Liver (tissue), 9 donors: ENCODE data around the gene PSMD5. TPM values are rescaled to one million over a fixed set of nuclear protein-coding genes. Genes with fewer than 3 reads are reported as not detected.

Experiments
- DNase-seq: peaks from one replicate; pipeline ENCODE4 v3.0.0-alpha.2; 2017; ENCODE audit warnings: low spot score
- H3K27ac ChIP-seq, 2 donors: one replicate each; pipeline ENCODE4 v1.7.0; 2013; ENCODE audit warnings: inconsistent platforms in 2 of 2, low read length in 2 of 2, control low read depth in 1 of 2, low read depth in 1 of 2, mild to moderate bottlenecking in 1 of 2
- H3K27me3 ChIP-seq, 4 donors: one replicate each; pipeline versions ENCODE4 v1.6.1 to v1.7.0; 2013; ENCODE audit warnings: low read length in 3 of 4, inconsistent platforms in 1 of 4, mild to moderate bottlenecking in 1 of 4, moderate library complexity in 1 of 4; ENCODE audit not compliant: control insufficient read depth in 4 of 4, insufficient read depth in 4 of 4
- H3K36me3 ChIP-seq, 4 donors: one replicate each; pipeline versions ENCODE4 v1.6.1 to v1.7.0; 2013; ENCODE audit warnings: low read length in 3 of 4, mild to moderate bottlenecking in 3 of 4, low read depth in 1 of 4, moderate library complexity in 1 of 4; ENCODE audit not compliant: control insufficient read depth in 4 of 4, insufficient read depth in 3 of 4
- H3K4me1 ChIP-seq, 4 donors: one replicate each; pipeline versions ENCODE4 v1.6.1 to v1.7.0; 2013; ENCODE audit warnings: low read length in 3 of 4, mild to moderate bottlenecking in 3 of 4, moderate library complexity in 1 of 4; ENCODE audit not compliant: control insufficient read depth in 4 of 4, insufficient read depth in 4 of 4
- H3K4me3 ChIP-seq, 3 donors: one replicate each; pipeline versions ENCODE4 v1.6.1 to v1.7.0; 2013; ENCODE audit warnings: low read length in 3 of 3, control low read depth in 1 of 3, low read depth in 1 of 3, mild to moderate bottlenecking in 1 of 3
- H3K9ac ChIP-seq, 2 donors: one replicate each; pipeline ENCODE4 v1.7.0; 2013; ENCODE audit warnings: low read length in 2 of 2, mild to moderate bottlenecking in 2 of 2, moderate library complexity in 2 of 2, control low read depth in 1 of 2, low read depth in 1 of 2
- H3K9me3 ChIP-seq, 4 donors: one replicate each; pipeline versions ENCODE4 v1.6.1 to v1.7.0; 2013; ENCODE audit warnings: low read length in 3 of 4; ENCODE audit not compliant: control insufficient read depth in 4 of 4
- EGR1 ChIP-seq, 2 donors: IDR thresholded peaks; 2 replicates each; pipeline ENCODE4 v1.6.1; 2016 to 2018; ENCODE audit warnings: antibody characterized with exemption in 2 of 2, low read depth in 2 of 2
- FOXA1 ChIP-seq: IDR thresholded peaks from 2 replicates; pipeline ENCODE4 v1.6.1; 2016; ENCODE audit warnings: antibody characterized with exemption
- FOXA2 ChIP-seq: IDR thresholded peaks from 2 replicates; pipeline ENCODE4 v1.6.1; 2016; ENCODE audit warnings: antibody characterized with exemption
- GABPA ChIP-seq, 2 donors: IDR thresholded peaks in 1 of 2; conservative IDR thresholded peaks in 1 of 2; 2 replicates each; pipeline ENCODE4 v1.6.1; 2016; ENCODE audit warnings: antibody characterized with exemption in 2 of 2, mild to moderate bottlenecking in 1 of 2, moderate library complexity in 1 of 2
- HNF4A ChIP-seq, 2 donors: conservative IDR thresholded peaks; 2 replicates each; pipeline ENCODE4 v1.6.1; 2016; ENCODE audit warnings: antibody characterized with exemption in 2 of 2, mild to moderate bottlenecking in 2 of 2
- HNF4G ChIP-seq: IDR thresholded peaks from 2 replicates; pipeline ENCODE4 v1.6.1; 2016; ENCODE audit warnings: antibody characterized with exemption
- NR2F2 ChIP-seq: IDR thresholded peaks from 2 replicates; pipeline ENCODE4 v1.6.1; 2016; ENCODE audit warnings: antibody characterized with exemption
- RAD21 ChIP-seq, 2 donors: IDR thresholded peaks; 2 replicates each; pipeline ENCODE4 v1.6.1; 2016; ENCODE audit warnings: antibody characterized with exemption in 2 of 2, mild to moderate bottlenecking in 2 of 2
- RXRA ChIP-seq, 2 donors: IDR thresholded peaks; 2 replicates each; pipeline ENCODE4 v1.6.1; 2017 to 2018; ENCODE audit warnings: antibody characterized with exemption in 2 of 2, mild to moderate bottlenecking in 1 of 2
- SP1 ChIP-seq: IDR thresholded peaks from 2 replicates; pipeline ENCODE4 v1.6.1; 2018; ENCODE audit warnings: antibody characterized with exemption, mild to moderate bottlenecking
- TAF1 ChIP-seq: conservative IDR thresholded peaks from 2 replicates; pipeline ENCODE4 v1.6.1; 2016; ENCODE audit warnings: antibody characterized with exemption, mild to moderate bottlenecking
- YY1 ChIP-seq: IDR thresholded peaks from 2 replicates; pipeline ENCODE4 v1.6.1; 2016; ENCODE audit warnings: antibody characterized with exemption, mild to moderate bottlenecking
- WGBS: extraction: QIAGEN DNeasy Blood & Tissue Kit; methylation state at CpG from one replicate; pipeline ENCODE4 v1.1.7; 2013; 5-methylcytosine and 5-hydroxymethylcytosine counted together
- polyA plus RNA-seq, 2 donors: library from polyadenylated mRNA; stranded (reverse) in 1 of 2; unstranded in 1 of 2; fragments of 200-250 nt in 1 of 2; fragments of >200 nt in 1 of 2; fragmentation: Nextera tagmentation in 1 of 2; extraction: Ambion mirVana in 1 of 2; gene quantifications; one replicate each; pipeline versions ENCODE4 v1.2.1 to v1.2.3, GENCODE V29; 2013 to 2015
- total RNA-seq, 2 donors: library from RNA; depleted of rRNA; stranded (reverse); fragments of >200 nt; gene quantifications; one replicate each; pipeline ENCODE4 v1.2.3, GENCODE V29; 2014
- TF ChIP-seq, protein P1 (sequence below): fragments of 150-350 bp; IDR thresholded peaks from 2 replicates; pipeline ENCODE4 v1.5.1; 2017; ENCODE audit warnings: improper control_type of control experiment, low read depth, low read length; ENCODE audit not compliant: missing input control
- TF ChIP-seq, protein P2 (sequence below): IDR thresholded peaks from 2 replicates; pipeline ENCODE4 v1.6.1; 2016; ENCODE audit warnings: antibody characterized with exemption, mild to moderate bottlenecking
- TF ChIP-seq, protein P3 (sequence below): IDR thresholded peaks from 2 replicates; pipeline ENCODE4 v1.6.1; 2016; ENCODE audit warnings: antibody characterized with exemption
- TF ChIP-seq, protein P4 (sequence below): IDR thresholded peaks from 2 replicates; pipeline ENCODE4 v1.6.1; 2016; ENCODE audit warnings: antibody characterized with exemption
- TF ChIP-seq, protein P5 (sequence below): IDR thresholded peaks from 2 replicates; pipeline ENCODE4 v1.6.1; 2016; ENCODE audit warnings: antibody characterized with exemption
- donor health status: healthy.
- donor health status: healthy.
- donor health status: healthy.
- donor health status: healthy.
- donor health status: healthy.

The PSMD5 gene
- total and polyA plus RNA-seq, 4 donors: 10.9 to 19.1 (median 16.0) TPM

DNA sequence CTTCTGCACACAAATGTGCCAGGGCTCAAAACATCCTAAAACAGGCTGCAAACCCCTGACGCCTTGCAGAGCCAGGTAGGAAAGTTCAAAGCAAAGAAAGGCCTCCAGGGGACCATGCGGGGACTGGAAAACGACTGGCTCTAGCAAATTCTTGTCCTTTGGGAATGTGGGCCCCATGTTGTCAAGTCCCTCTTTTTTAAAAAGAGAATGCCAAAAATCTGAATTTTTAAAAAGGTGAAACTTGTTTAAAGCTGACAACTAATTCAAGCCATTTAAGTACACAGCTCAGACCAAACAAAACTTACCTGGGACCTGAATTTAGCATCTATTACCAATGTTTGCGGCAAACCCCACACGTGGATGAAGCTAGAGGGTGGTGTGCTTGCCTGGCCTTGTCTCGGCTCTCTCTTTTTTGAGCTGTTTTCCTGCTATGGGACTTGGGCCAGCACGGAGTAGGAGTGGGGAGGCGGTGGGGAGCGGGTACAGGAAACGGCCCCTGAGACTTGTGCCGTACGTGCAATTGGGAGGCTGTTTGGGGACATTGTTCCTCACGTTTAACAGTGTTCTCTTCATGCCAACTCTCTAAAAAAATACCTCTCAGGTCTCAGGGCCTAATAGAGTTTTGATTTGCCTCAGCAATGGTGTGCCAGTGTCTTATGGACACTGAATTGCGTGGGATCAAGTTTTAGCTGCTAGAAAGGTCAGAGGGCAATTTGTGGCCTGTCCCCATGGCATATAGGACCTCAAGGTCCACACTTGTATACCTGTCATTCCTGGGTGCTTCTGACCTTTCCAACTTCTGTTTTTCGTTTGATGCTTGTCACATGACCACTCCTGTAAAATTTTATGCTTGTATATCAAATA, 49.4 kb upstream of the PSMD5 start:
- H3K4me3 ChIP-seq: no peak overlapping the region
- H3K4me1 ChIP-seq: peaks cover 0 to 3% (median 0%) of the 10 kb centered on the region in 4 donors
- no peaks in the 10 kb centered on the region for H3K27me3 ChIP-seq
- no peaks in the 10 kb centered on the region for H3K36me3 ChIP-seq
- no peak for TF ChIP-seq GABPA (IDR thresholded peaks at IDR 0.05 in 1 of 2, conservative IDR thresholded peaks at IDR 0.05 in 1 of 2)
- no peak for TF ChIP-seq HNF4G
- TF ChIP-seq FOXA2: no peak
- no peak for TF ChIP-seq FOXA1
- TF ChIP-seq EGR1 (IDR thresholded peaks at IDR 0.05; ENCODE audit: low read depth in 2 of 2): no peak
- TF ChIP-seq, protein P1, sequence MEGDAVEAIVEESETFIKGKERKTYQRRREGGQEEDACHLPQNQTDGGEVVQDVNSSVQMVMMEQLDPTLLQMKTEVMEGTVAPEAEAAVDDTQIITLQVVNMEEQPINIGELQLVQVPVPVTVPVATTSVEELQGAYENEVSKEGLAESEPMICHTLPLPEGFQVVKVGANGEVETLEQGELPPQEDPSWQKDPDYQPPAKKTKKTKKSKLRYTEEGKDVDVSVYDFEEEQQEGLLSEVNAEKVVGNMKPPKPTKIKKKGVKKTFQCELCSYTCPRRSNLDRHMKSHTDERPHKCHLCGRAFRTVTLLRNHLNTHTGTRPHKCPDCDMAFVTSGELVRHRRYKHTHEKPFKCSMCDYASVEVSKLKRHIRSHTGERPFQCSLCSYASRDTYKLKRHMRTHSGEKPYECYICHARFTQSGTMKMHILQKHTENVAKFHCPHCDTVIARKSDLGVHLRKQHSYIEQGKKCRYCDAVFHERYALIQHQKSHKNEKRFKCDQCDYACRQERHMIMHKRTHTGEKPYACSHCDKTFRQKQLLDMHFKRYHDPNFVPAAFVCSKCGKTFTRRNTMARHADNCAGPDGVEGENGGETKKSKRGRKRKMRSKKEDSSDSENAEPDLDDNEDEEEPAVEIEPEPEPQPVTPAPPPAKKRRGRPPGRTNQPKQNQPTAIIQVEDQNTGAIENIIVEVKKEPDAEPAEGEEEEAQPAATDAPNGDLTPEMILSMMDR: no peak
- no peak for TF ChIP-seq YY1
- TF ChIP-seq SP1: no peak
- TF ChIP-seq RAD21 (IDR thresholded peaks at IDR 0.05): no peak
- TF ChIP-seq HNF4A (conservative IDR thresholded peaks at IDR 0.05): no peak
- TF ChIP-seq RXRA (IDR thresholded peaks at IDR 0.05): no peak
- TF ChIP-seq, protein P2, sequence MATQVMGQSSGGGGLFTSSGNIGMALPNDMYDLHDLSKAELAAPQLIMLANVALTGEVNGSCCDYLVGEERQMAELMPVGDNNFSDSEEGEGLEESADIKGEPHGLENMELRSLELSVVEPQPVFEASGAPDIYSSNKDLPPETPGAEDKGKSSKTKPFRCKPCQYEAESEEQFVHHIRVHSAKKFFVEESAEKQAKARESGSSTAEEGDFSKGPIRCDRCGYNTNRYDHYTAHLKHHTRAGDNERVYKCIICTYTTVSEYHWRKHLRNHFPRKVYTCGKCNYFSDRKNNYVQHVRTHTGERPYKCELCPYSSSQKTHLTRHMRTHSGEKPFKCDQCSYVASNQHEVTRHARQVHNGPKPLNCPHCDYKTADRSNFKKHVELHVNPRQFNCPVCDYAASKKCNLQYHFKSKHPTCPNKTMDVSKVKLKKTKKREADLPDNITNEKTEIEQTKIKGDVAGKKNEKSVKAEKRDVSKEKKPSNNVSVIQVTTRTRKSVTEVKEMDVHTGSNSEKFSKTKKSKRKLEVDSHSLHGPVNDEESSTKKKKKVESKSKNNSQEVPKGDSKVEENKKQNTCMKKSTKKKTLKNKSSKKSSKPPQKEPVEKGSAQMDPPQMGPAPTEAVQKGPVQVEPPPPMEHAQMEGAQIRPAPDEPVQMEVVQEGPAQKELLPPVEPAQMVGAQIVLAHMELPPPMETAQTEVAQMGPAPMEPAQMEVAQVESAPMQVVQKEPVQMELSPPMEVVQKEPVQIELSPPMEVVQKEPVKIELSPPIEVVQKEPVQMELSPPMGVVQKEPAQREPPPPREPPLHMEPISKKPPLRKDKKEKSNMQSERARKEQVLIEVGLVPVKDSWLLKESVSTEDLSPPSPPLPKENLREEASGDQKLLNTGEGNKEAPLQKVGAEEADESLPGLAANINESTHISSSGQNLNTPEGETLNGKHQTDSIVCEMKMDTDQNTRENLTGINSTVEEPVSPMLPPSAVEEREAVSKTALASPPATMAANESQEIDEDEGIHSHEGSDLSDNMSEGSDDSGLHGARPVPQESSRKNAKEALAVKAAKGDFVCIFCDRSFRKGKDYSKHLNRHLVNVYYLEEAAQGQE: no peak
- TF ChIP-seq, protein P3, sequence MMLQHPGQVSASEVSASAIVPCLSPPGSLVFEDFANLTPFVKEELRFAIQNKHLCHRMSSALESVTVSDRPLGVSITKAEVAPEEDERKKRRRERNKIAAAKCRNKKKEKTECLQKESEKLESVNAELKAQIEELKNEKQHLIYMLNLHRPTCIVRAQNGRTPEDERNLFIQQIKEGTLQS: no peak
- TF ChIP-seq, protein P4, sequence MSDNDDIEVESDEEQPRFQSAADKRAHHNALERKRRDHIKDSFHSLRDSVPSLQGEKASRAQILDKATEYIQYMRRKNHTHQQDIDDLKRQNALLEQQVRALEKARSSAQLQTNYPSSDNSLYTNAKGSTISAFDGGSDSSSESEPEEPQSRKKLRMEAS: no peak
- no peak for TF ChIP-seq TAF1
- TF ChIP-seq, protein P5, sequence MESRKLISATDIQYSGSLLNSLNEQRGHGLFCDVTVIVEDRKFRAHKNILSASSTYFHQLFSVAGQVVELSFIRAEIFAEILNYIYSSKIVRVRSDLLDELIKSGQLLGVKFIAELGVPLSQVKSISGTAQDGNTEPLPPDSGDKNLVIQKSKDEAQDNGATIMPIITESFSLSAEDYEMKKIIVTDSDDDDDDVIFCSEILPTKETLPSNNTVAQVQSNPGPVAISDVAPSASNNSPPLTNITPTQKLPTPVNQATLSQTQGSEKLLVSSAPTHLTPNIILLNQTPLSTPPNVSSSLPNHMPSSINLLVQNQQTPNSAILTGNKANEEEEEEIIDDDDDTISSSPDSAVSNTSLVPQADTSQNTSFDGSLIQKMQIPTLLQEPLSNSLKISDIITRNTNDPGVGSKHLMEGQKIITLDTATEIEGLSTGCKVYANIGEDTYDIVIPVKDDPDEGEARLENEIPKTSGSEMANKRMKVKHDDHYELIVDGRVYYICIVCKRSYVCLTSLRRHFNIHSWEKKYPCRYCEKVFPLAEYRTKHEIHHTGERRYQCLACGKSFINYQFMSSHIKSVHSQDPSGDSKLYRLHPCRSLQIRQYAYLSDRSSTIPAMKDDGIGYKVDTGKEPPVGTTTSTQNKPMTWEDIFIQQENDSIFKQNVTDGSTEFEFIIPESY: no peak
- TF ChIP-seq NR2F2: no peak
- H3K27ac ChIP-seq: no peak overlapping the region
- WGBS: 78% methylated on average over 15 of the region's 15 CpGs
- no peak overlapping the region for H3K9ac ChIP-seq
- no peak for DNase-seq
- no peaks in the 10 kb centered on the region for H3K9me3 ChIP-seq
